Measurements from ENCODE around the gene ORC5. TPM values are rescaled to one million over a fixed set of nuclear protein-coding genes. Genes with fewer than 3 reads are reported as not detected.

ORC5 gene
- total RNA-seq, 2 experiments from 2014 or later = 25.2 to 33.1 TPM

GRCh38 chr7:104242638-104243037, 34.8 kb upstream of the ORC5 start:
- no peaks in the 10 kb centered on the region for H3K36me3 ChIP-seq (ENCODE audit: insufficient read depth, low read length)
- no peaks in the 10 kb centered on the region for H3K9me2 ChIP-seq (ENCODE audit: insufficient read depth, low read length)
- CTCF ChIA-PET (ENCODE audit: unreplicated experiment) = no interaction called here
- intact Hi-C loops (cut with micrococcal nuclease; ENCODE audit: unreplicated experiment) = no loop called here
- TF ChIP-seq CTCF (conservative IDR thresholded peaks at IDR 0.05; ENCODE audit: low read length) (no peak), EZH2phosphoT487 (IDR thresholded peaks at IDR 0.05; ENCODE audit: borderline replicate concordance, low read depth, low read length) (no peak)
- BruUV-seq (replicated peaks) = no TSS peak
- H2AFZ ChIP-seq (ENCODE audit: low read length) = no peak overlapping the region
- no peak overlapping the region for H3K4me3 ChIP-seq (ENCODE audit: low read depth, low read length, poor library complexity, severe bottlenecking)
- POLR2A ChIA-PET = no interaction called here
- no peak overlapping the region for H3K27ac ChIP-seq (ENCODE audit: low read depth, low read length, poor library complexity, severe bottlenecking)
- no peaks in the 10 kb centered on the region for H3K4me1 ChIP-seq (ENCODE audit: insufficient read depth, low read length, poor library complexity, severe bottlenecking)
- H3K9me3 ChIP-seq (ENCODE audit: low read length) = no peaks in the 10 kb centered on the region
- DNase-seq (ENCODE audit: low spot score) = no peak
- H3K79me2 ChIP-seq (ENCODE audit: insufficient read depth, low read depth, low read length) = no peaks in the 10 kb centered on the region
- H3K4me2 ChIP-seq (ENCODE audit: low read length) = no peak overlapping the region
- no peaks in the 10 kb centered on the region for H4K20me1 ChIP-seq (ENCODE audit: insufficient read depth, low read length)

- Histone ChIP-seq H2AFZ (ENCODE audit: low read length) (no peak overlapping the region), H3K4me3 (ENCODE audit: low read depth, low read length, poor library complexity, severe bottlenecking) (no peak overlapping the region), H3K36me3 (ENCODE audit: insufficient read depth, low read length) (no peaks in the 10 kb centered on the region), H4K20me1 (ENCODE audit: insufficient read depth, low read length) (no peaks in the 10 kb centered on the region), H3K27ac (ENCODE audit: low read depth, low read length, poor library complexity, severe bottlenecking) (no peak overlapping the region), H3K79me2 (ENCODE audit: insufficient read depth, low read depth, low read length) (no peaks in the 10 kb centered on the region), H3K9me2 (ENCODE audit: insufficient read depth, low read length) (no peaks in the 10 kb centered on the region), H3K4me2 (ENCODE audit: low read length) (no peak overlapping the region), H3K4me1 (ENCODE audit: insufficient read depth, low read length, poor library complexity, severe bottlenecking) (no peaks in the 10 kb centered on the region), H3K9me3 (ENCODE audit: low read length) (no peaks in the 10 kb centered on the region)
- POLR2A ChIA-PET = interaction anchor here (0.7 kb wide), 1 partner anchor 542 kb away, joined by 3 read pairs; no protein-coding TSS in a partner anchor
- CTCF ChIA-PET (ENCODE audit: unreplicated experiment) = no interaction called here
- no TSS peak for BruUV-seq (replicated peaks)
- intact Hi-C loops (cut with micrococcal nuclease; ENCODE audit: unreplicated experiment) = no loop called here
- DNase-seq (ENCODE audit: low spot score) = no peak
- no peak for TF ChIP-seq EZH2phosphoT487 (IDR thresholded peaks at IDR 0.05; ENCODE audit: borderline replicate concordance, low read depth, low read length)
- no peak for TF ChIP-seq CTCF (conservative IDR thresholded peaks at IDR 0.05; ENCODE audit: low read length)
Measured at GRCh38 chr7:104241538-104242209, 33.9 kb upstream of the ORC5 start.

- no peaks in the 10 kb centered on the region for H3K4me1 ChIP-seq (ENCODE audit: insufficient read depth, low read length, poor library complexity, severe bottlenecking)
- no peaks in the 10 kb centered on the region for H3K79me2 ChIP-seq (ENCODE audit: insufficient read depth, low read depth, low read length)
- TF ChIP-seq CTCF (conservative IDR thresholded peaks at IDR 0.05; ENCODE audit: low read length) (no peak), EZH2phosphoT487 (IDR thresholded peaks at IDR 0.05; ENCODE audit: borderline replicate concordance, low read depth, low read length) (no peak)
- ChIA-PET CTCF (ENCODE audit: unreplicated experiment) (no interaction called here), POLR2A (no interaction called here)
- no peak overlapping the region for H3K27ac ChIP-seq (ENCODE audit: low read depth, low read length, poor library complexity, severe bottlenecking)
- no peaks in the 10 kb centered on the region for H3K36me3 ChIP-seq (ENCODE audit: insufficient read depth, low read length)
- DNase-seq (ENCODE audit: low spot score) = no peak
- BruUV-seq (replicated peaks) = no TSS peak
- intact Hi-C loops (cut with micrococcal nuclease; ENCODE audit: unreplicated experiment) = no loop called here
- H3K4me2 ChIP-seq (ENCODE audit: low read length) = no peak overlapping the region
- no peak overlapping the region for H3K4me3 ChIP-seq (ENCODE audit: low read depth, low read length, poor library complexity, severe bottlenecking)
- no peaks in the 10 kb centered on the region for H3K9me2 ChIP-seq (ENCODE audit: insufficient read depth, low read length)
- H2AFZ ChIP-seq (ENCODE audit: low read length) = no peak overlapping the region
- no peaks in the 10 kb centered on the region for H4K20me1 ChIP-seq (ENCODE audit: insufficient read depth, low read length)
- no peaks in the 10 kb centered on the region for H3K9me3 ChIP-seq (ENCODE audit: low read length)
Measured at GRCh38 chr7:104241135-104241534, 33.3 kb upstream of the ORC5 start.

All from OCI-LY7 (cell line).